SH-SY5Y (cell line): ENCODE results near the gene MRPL54.

Experiments
- GATA2 ChIP-seq: IDR thresholded peaks from 2 replicates; pipeline ENCODE4 v1.6.1; 2011; ENCODE audit warnings: mild to moderate bottlenecking, low read depth, low read length
- GATA3 ChIP-seq: IDR thresholded peaks from 2 replicates; pipeline ENCODE4 v1.6.1; 2011; ENCODE audit warnings: low read depth, mild to moderate bottlenecking, low read length, moderate library complexity

DNA sequence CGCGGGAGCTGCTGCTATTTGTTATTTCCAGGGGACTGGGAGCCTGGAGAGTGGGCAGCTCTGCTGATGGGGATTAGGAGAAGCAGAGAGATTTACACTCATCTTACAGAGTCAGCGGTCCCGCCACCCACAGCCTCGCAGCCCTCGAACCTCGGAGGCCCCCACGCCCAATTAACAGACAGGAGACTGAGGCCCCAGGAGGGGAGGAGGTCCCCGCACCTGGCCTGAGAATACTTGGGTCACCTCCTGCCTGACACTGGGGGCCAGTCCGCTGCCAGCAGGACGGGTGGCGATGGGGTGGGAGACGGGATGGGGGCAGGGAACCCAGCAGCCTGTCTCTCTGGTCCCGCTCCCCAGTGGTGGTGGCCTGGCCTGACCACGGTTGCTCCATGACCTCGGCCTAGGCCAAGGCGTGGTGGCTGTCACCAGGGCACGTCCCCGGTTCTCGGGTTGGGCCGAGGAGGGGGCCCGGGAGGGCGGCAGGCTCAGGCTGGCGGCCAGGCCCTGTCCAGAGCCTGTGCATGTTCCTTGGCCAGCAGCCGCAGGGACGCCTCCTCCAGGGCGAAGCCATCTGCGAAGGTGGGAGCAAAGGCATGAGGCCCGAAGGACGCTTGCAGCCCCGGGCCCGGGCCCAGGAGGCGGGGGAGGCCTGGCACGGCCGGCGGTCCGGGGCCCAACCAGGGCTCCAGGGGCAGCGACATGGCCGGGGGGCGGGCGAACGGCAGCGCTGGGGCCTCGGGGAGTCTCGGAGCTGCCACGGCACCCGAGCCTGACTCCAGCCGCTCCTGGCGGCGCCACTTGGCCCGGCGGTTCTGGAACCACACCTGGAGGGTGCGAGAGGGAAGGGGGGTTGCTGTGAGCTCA is 7.9 kb downstream of the MRPL54 start:
- TF ChIP-seq GATA3 = no peak
- TF ChIP-seq GATA2 = no peak
